Ovary (tissue), 3 donors: ENCODE data around the gene ATP13A4.

Source experiments
- EP300 ChIP-seq: sonication (generic); formaldehyde crosslinking; IDR thresholded peaks from one replicate; pipeline ENCODE4 v1.6.1; 2017; ENCODE audit warnings: antibody characterized with exemption
- POLR2A ChIP-seq: fragments of 450-650 bp; IDR thresholded peaks from one replicate; pipeline ENCODE4 v1.6.1; 2017; ENCODE audit warnings: antibody characterized with exemption, mild to moderate bottlenecking, moderate library complexity
- TF ChIP-seq, protein P1 (sequence below), 3 donors: fragments of 450-650 bp in 2 of 3; fragments of 200-600 bp in 1 of 3; IDR thresholded peaks; one replicate each; pipeline versions ENCODE4 v1.5.1 to v1.8.0; 2016 to 2022; ENCODE audit warnings: antibody characterized with exemption in 3 of 3, mild to moderate bottlenecking in 1 of 3
- donor health status: DM: no; HTN: no; CAD: no.

DNA sequence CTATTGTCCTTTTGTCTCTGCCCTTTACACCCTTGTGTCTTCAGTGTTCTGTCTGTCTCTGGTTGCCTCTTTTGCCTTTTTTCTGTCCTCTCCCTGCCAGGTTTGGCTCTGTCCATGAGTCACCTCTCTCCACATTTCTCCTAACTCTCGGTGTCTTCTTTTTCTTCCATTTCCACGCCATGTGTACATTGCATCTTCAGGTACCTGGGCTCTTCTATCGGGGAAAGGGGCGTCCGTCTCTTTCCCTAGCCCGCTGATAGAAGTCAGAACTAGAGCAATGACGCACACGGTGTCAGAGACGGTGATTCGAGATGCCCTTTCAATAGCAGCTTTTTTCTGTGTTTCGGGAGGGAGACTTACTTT, 39.0 kb upstream of the ATP13A4 start:
- TF ChIP-seq, protein P1, sequence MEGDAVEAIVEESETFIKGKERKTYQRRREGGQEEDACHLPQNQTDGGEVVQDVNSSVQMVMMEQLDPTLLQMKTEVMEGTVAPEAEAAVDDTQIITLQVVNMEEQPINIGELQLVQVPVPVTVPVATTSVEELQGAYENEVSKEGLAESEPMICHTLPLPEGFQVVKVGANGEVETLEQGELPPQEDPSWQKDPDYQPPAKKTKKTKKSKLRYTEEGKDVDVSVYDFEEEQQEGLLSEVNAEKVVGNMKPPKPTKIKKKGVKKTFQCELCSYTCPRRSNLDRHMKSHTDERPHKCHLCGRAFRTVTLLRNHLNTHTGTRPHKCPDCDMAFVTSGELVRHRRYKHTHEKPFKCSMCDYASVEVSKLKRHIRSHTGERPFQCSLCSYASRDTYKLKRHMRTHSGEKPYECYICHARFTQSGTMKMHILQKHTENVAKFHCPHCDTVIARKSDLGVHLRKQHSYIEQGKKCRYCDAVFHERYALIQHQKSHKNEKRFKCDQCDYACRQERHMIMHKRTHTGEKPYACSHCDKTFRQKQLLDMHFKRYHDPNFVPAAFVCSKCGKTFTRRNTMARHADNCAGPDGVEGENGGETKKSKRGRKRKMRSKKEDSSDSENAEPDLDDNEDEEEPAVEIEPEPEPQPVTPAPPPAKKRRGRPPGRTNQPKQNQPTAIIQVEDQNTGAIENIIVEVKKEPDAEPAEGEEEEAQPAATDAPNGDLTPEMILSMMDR (IDR thresholded peaks at IDR 0.05): no peak
- no peak for TF ChIP-seq EP300
- TF ChIP-seq POLR2A: no peak
